ENCODE results near the gene NAPSA. TPM values are rescaled to one million over a fixed set of nuclear protein-coding genes. Genes with fewer than 3 reads are reported as not detected.

Gene NAPSA
- total and polyA plus RNA-seq, 7 experiments from 2014 or later: 0.72 to 8.2 (median 3.6) TPM

GRCh38 chr19:50362030-50362412 lies 3.4 kb downstream of the NAPSA start:
- Histone ChIP-seq H3K36me3 (ENCODE audit: control insufficient read depth in 2 of 3, insufficient read depth in 3 of 3, low read length in 3 of 3) (no peaks in the 10 kb centered on the region), H3K4me3 (ENCODE audit: low read length) (no peak overlapping the region), H3K4me1 (ENCODE audit: control insufficient read depth in 2 of 2, insufficient read depth in 2 of 2, low read length in 2 of 2) (peaks cover 7 to 27% of the 10 kb centered on the region in 2 donors), H3K27me3 (ENCODE audit: control insufficient read depth in 2 of 2, insufficient read depth in 2 of 2, low read length in 2 of 2) (no peaks in the 10 kb centered on the region), H3K27ac (ENCODE audit: low read depth, low read length) (no peak overlapping the region), H3K9me3 (ENCODE audit: control insufficient read depth in 2 of 3, low read length in 3 of 3) (no peaks in the 10 kb centered on the region)
- ATAC-seq: no peak
- H3K36me3 Mint-ChIP-seq: peaks cover 0 to 10% (median 0%) of the 10 kb centered on the region in 5 donors
- peaks cover 0 to 4% (median 0%) of the 10 kb centered on the region in 11 donors for H3K9me3 Mint-ChIP-seq
- peaks cover 30 to 82% (median 71%) of the 10 kb centered on the region in 7 donors for H3K4me1 Mint-ChIP-seq
- ChIA-PET POLR2A (interaction anchor here (1.0 kb wide), 1 partner anchor 13 kb away, joined by 3 read pairs; no protein-coding TSS in a partner anchor), CTCF (no interaction called here)
- peak overlapping the region in 3 of 10 donors; percentile 1 to 5 (median 2) for H3K4me3 Mint-ChIP-seq
- intact Hi-C loops (cut with micrococcal nuclease): loop anchor here in 1 of 2 donors (10.0 kb wide), 1 partner anchor 547 kb away; the partner anchor contains the start of genes FUZ and MED25
- no peaks in the 10 kb centered on the region for H3K27me3 Mint-ChIP-seq
- peak overlapping the region in 4 of 9 donors; percentile 26 to 67 (median 52) for H3K27ac Mint-ChIP-seq
- DNase-seq: no peak

DNA sequence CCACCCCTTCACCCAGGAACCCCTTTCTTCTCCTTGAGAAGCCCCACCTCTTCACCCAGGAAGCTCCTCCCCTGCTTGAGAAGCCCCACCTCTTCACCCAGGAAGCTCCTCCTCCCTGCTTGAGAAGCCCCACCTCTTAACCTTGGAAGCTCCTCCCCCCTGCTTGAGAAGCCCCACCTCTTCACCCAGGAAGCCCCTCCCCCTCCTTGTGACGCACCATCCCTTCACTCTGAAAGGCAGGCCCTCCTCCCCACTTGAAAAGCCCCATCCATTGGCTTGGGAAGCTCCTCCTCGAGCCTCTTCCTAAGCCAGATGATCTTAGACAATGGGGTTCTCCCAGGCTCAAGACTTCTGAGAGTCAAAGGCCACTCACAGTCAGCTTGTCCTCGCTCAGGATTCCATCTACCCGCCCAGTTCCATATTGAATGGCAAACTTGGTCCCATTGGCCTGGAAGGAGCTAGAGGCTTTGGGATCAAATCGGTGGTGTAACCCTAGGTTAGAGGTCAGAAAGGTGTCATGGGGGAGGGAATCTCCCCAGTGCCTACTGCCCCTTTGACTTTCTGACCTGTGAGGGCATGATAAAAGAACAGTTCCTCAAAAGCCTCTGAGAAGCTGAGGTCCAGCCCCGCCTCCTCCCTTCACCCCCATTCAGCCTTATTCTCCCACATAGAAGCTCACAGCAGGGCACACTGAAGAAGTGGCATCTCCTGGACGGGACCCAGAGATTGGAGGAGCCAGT lies 4.0 kb downstream of the NAPSA start:
- Mint-ChIP-seq H3K27me3 (no peaks in the 10 kb centered on the region), H3K9me3 (peaks cover 0 to 4% (median 0%) of the 10 kb centered on the region in 11 donors), H3K36me3 (peaks cover 0 to 10% (median 0%) of the 10 kb centered on the region in 5 donors), H3K4me1 (peaks cover 30 to 84% (median 73%) of the 10 kb centered on the region in 7 donors), H3K4me3 (no peak overlapping the region), H3K27ac (peak overlapping the region in 6 of 9 donors; percentile 26 to 67 (median 52))
- Histone ChIP-seq H3K27me3 (ENCODE audit: control insufficient read depth in 2 of 2, insufficient read depth in 2 of 2, low read length in 2 of 2) (no peaks in the 10 kb centered on the region), H3K27ac (ENCODE audit: low read depth, low read length) (no peak overlapping the region), H3K36me3 (ENCODE audit: control insufficient read depth in 2 of 3, insufficient read depth in 3 of 3, low read length in 3 of 3) (no peaks in the 10 kb centered on the region), H3K4me3 (ENCODE audit: low read length) (no peak overlapping the region), H3K9me3 (ENCODE audit: control insufficient read depth in 2 of 3, low read length in 3 of 3) (no peaks in the 10 kb centered on the region), H3K4me1 (ENCODE audit: control insufficient read depth in 2 of 2, insufficient read depth in 2 of 2, low read length in 2 of 2) (peaks cover 7 to 27% of the 10 kb centered on the region in 2 donors)
- POLR2A ChIA-PET: interaction anchor here (1.0 kb wide), 1 partner anchor 13 kb away, joined by 3 read pairs; no protein-coding TSS in a partner anchor
- ATAC-seq (no peak), DNase-seq (no peak)
- intact Hi-C loops (cut with micrococcal nuclease): loop anchor here in 1 of 2 donors (10.0 kb wide), 1 partner anchor 547 kb away; the partner anchor contains the start of genes FUZ and MED25
- CTCF ChIA-PET: interaction anchor here (0.7 kb wide), 2 partner anchors 59 to 195 kb away, joined by 3 read pairs; no protein-coding TSS in a partner anchor

GRCh38 chr19:50359328-50359818 lies 6.1 kb downstream of the NAPSA start:
- intact Hi-C loops (cut with micrococcal nuclease): no loop called here
- Mint-ChIP-seq H3K9me3 (peaks cover 0 to 4% (median 0%) of the 10 kb centered on the region in 11 donors), H3K27me3 (no peaks in the 10 kb centered on the region), H3K36me3 (peaks cover 0 to 9% (median 0%) of the 10 kb centered on the region in 5 donors), H3K4me1 (peaks cover 22 to 65% (median 55%) of the 10 kb centered on the region in 7 donors), H3K27ac (peak overlapping the region in 8 of 9 donors; percentile 92 to 99 (median 97)), H3K4me3 (peak overlapping the region; percentile 88 to 95 (median 92))
- no peak overlapping the region for H3K4me3 ChIP-seq (ENCODE audit: low read length)
- POLR2A ChIA-PET: interaction anchor here (3.2 kb wide), 1 partner anchor 16 kb away, joined by 19 read pairs; the partner anchor contains the start of gene NR1H2
- H3K27me3 ChIP-seq (ENCODE audit: control insufficient read depth in 2 of 2, insufficient read depth in 2 of 2, low read length in 2 of 2): no peaks in the 10 kb centered on the region
- peaks cover 4 to 27% of the 10 kb centered on the region in 2 donors for H3K4me1 ChIP-seq (ENCODE audit: control insufficient read depth in 2 of 2, insufficient read depth in 2 of 2, low read length in 2 of 2)
- CTCF ChIA-PET: no interaction called here
- H3K27ac ChIP-seq (ENCODE audit: low read depth, low read length): no peak overlapping the region
- ATAC-seq (no peak), DNase-seq (no peak)
- no peaks in the 10 kb centered on the region for H3K9me3 ChIP-seq (ENCODE audit: control insufficient read depth in 2 of 3, low read length in 3 of 3)
- H3K36me3 ChIP-seq (ENCODE audit: control insufficient read depth in 2 of 3, insufficient read depth in 3 of 3, low read length in 3 of 3): no peaks in the 10 kb centered on the region

DNA sequence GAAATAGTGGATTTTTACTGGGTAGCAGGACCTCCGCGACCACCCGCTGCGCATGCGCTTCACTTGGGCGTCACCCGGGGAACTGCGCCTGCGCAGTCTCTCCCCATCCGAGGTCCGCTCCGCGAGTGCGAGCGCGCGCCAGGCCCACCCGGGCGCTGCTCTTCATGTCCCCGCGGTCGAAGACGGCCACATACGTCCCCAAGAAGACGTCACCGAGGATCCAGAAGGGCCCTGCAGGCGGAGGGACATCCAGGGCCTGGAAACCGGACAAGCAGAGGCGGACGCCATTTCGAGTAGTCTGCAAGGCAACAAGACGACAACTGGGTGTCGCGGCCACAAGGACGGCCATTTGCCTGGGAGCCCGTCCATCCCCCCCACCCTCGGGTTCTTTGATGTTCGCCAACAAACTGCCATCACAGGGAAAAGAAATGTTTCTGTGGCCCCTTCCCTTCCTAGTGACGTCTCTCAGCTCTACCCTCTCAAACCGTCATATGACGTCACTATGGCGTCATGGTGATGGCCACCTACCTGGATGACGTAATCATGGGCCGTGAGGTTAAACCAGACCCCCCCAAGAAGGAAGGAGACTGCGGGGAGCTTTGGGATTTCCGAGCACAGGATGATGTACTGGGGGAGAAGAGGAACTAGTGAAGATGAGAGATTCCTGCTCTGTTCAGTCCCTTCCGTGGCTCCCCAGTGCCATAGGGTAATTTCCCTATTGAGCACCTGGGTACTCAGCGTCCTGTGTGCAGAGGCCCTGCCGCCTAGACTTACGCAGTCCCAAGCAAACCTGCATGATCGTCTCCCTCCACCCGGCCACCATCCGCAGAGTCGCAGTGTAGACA lies 6.7 kb downstream of the NAPSA start:
- Mint-ChIP-seq H3K9me3 (peaks cover 0 to 4% (median 0%) of the 10 kb centered on the region in 11 donors), H3K4me3 (peak overlapping the region; percentile 88 to 95 (median 92)), H3K36me3 (peaks cover 0 to 9% (median 0%) of the 10 kb centered on the region in 5 donors), H3K27ac (peak overlapping the region; percentile 83 to 99 (median 96)), H3K4me1 (peaks cover 22 to 61% (median 52%) of the 10 kb centered on the region in 7 donors), H3K27me3 (no peaks in the 10 kb centered on the region)
- Histone ChIP-seq H3K4me3 (ENCODE audit: low read length) (peak overlapping the region; percentile 78), H3K9me3 (ENCODE audit: control insufficient read depth in 2 of 3, low read length in 3 of 3) (no peaks in the 10 kb centered on the region), H3K4me1 (ENCODE audit: control insufficient read depth in 2 of 2, insufficient read depth in 2 of 2, low read length in 2 of 2) (peaks cover under 1 to 24% of the 10 kb centered on the region in 2 donors), H3K27me3 (ENCODE audit: control insufficient read depth in 2 of 2, insufficient read depth in 2 of 2, low read length in 2 of 2) (no peaks in the 10 kb centered on the region), H3K27ac (ENCODE audit: low read depth, low read length) (peak overlapping the region; percentile 90), H3K36me3 (ENCODE audit: control insufficient read depth in 2 of 3, insufficient read depth in 3 of 3, low read length in 3 of 3) (no peaks in the 10 kb centered on the region)
- DNase-seq: peak; percentile 55 to 83 (median 77)
- intact Hi-C loops (cut with micrococcal nuclease): loop anchor here (1.0 kb wide), 2 partner anchors 26 to 750 kb away; partner anchors contain the start of genes CTU1 (in 1 of the 2) and POLD1 (in 1 of the 2)
- ATAC-seq: peak; percentile 33
- CTCF ChIA-PET: interaction anchor here (1.6 to 2.3 kb wide), 2 partner anchors 30 to 197 kb away, joined by 4 to 12 read pairs; no protein-coding TSS in a partner anchor
- POLR2A ChIA-PET: interaction anchor here (0.7 to 3.2 kb wide), 8 partner anchors 10 to 429 kb away, joined by 3 to 19 read pairs (median 12); partner anchors contain the start of genes JOSD2, NR1H2 and POLD1

DNA sequence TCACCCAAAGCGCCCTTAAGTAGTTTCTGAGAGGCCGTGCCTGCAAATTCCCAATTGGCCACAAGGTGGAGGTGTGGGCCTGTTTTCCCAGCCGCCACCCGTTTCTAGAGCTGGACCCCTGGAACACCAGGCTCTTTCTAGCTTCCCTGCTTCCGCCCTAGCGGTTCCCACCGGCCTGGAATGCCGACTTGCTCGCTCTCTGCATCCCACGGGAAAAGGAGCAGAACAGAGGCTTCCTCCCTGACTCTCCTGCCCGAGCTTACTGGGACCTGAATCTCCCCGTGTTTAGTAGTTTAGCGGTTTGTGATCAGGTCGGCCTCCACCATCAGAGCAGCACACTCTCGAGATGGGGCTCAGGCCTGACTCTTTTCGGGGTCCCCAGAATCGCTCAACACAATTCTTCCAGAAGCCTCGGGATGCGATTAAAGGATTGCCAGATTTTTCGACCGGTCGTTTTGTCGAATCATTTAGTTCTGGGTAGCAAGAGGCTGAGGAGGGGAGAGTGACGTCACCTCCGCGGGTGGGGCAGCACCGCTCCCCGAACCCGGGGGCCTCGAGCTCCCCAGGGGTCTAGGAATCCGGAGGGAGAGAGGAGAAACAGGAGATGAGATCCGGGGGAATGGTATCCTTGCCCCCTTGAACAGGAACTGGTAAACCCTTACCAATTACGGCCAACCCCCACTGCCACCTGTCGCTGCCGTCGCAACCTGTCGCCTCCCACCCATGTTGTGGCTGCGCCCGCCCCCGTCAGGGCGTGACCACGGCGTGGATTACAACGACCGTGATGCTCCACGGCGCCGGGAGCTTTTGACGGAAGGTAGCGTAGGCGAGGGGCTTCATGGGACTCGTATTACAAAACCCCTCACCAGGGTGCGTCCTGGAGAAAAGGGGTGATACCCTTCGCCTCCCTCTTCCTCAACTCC lies 8.0 kb downstream of the NAPSA start:
- Histone ChIP-seq H3K4me1 (ENCODE audit: control insufficient read depth in 2 of 2, insufficient read depth in 2 of 2, low read length in 2 of 2) (peaks cover 0 to 16% of the 10 kb centered on the region in 2 donors), H3K36me3 (ENCODE audit: control insufficient read depth in 2 of 3, insufficient read depth in 3 of 3, low read length in 3 of 3) (no peaks in the 10 kb centered on the region), H3K9me3 (ENCODE audit: control insufficient read depth in 2 of 3, low read length in 3 of 3) (no peaks in the 10 kb centered on the region), H3K4me3 (ENCODE audit: low read length) (peak overlapping the region; percentile 78), H3K27ac (ENCODE audit: low read depth, low read length) (peak overlapping the region; percentile 90), H3K27me3 (ENCODE audit: control insufficient read depth in 2 of 2, insufficient read depth in 2 of 2, low read length in 2 of 2) (no peaks in the 10 kb centered on the region)
- H3K4me3 Mint-ChIP-seq: peak overlapping the region; percentile 88 to 95 (median 92)
- ATAC-seq (peak; percentile 89), DNase-seq (peak; percentile 71 to 91 (median 85))
- H3K9me3 Mint-ChIP-seq: peaks cover 0 to 4% (median 0%) of the 10 kb centered on the region in 11 donors
- H3K4me1 Mint-ChIP-seq: peaks cover 15 to 48% (median 42%) of the 10 kb centered on the region in 7 donors
- H3K36me3 Mint-ChIP-seq: peaks cover 0 to 8% (median 0%) of the 10 kb centered on the region in 5 donors
- peak overlapping the region; percentile 83 to 99 (median 96) for H3K27ac Mint-ChIP-seq
- intact Hi-C loops (cut with micrococcal nuclease): loop anchor here (1.0 kb wide), 15 partner anchors 11 to 751 kb away; partner anchors contain the start of genes EMC10 (in 2 of the 2), GARIN5A (in 2 of the 2), JOSD2 (in 2 of the 2) and NR1H2 (in 2 of the 2)
- CTCF ChIA-PET: interaction anchor here (0.6 to 2.3 kb wide), 23 partner anchors 9 to 565 kb away, joined by 3 to 13 read pairs (median 4); partner anchors contain the start of gene JOSD2
- H3K27me3 Mint-ChIP-seq: no peaks in the 10 kb centered on the region
- POLR2A ChIA-PET: interaction anchor here (0.6 to 3.2 kb wide), 17 partner anchors 10 to 448 kb away, joined by 3 to 19 read pairs (median 3); partner anchors contain the start of genes JOSD2, KCNC3, NR1H2 and POLD1
